HFF-Myc (cell line): Measurements from ENCODE around the gene RPUSD4.

Source experiments
- DNase-seq: peaks from one replicate; pipeline ENCODE4 v3.0.0-alpha.2; 2011; ENCODE audit warnings: low read depth; ENCODE audit errors: extremely low read depth
- H3K4me3 ChIP-seq: replicated peaks from 2 replicates; pipeline ENCODE4 v1.5.1; 2011; ENCODE audit warnings: low read depth, mild to moderate bottlenecking, control low read depth, low read length
- CTCF ChIP-seq: IDR thresholded peaks from 2 replicates; pipeline ENCODE4 v1.5.1; 2012; ENCODE audit warnings: mild to moderate bottlenecking, low read depth, low read length, control low read depth; ENCODE audit errors: missing control alignments

The RPUSD4 gene

GRCh38 chr11:126158054-126158791 is 53.2 kb downstream of the RPUSD4 start:
- TF ChIP-seq CTCF = no peak
- DNase-seq = no peak
- no peak overlapping the region for H3K4me3 ChIP-seq

GRCh38 chr11:126157326-126158030 is 54.0 kb downstream of the RPUSD4 start:
- DNase-seq = no peak
- no peak overlapping the region for H3K4me3 ChIP-seq
- TF ChIP-seq CTCF = no peak

GRCh38 chr11:126156814-126157213 is 54.6 kb downstream of the RPUSD4 start:
- no peak for DNase-seq
- no peak for TF ChIP-seq CTCF
- no peak overlapping the region for H3K4me3 ChIP-seq

- TF ChIP-seq CTCF = no peak
- H3K4me3 ChIP-seq = no peak overlapping the region
- no peak for DNase-seq
These were observed 55.9 kb downstream of the RPUSD4 start for GRCh38 chr11:126155402-126156187.

GRCh38 chr11:126154691-126155090 is 56.8 kb downstream of the RPUSD4 start:
- no peak for TF ChIP-seq CTCF
- DNase-seq = no peak
- no peak overlapping the region for H3K4me3 ChIP-seq

- peak; percentile 80 for DNase-seq
- no peak for TF ChIP-seq CTCF
- no peak overlapping the region for H3K4me3 ChIP-seq
These were observed 57.5 kb downstream of the RPUSD4 start for GRCh38 chr11:126153972-126154371.
